HG03064 (cell line): ENCODE data around the gene LRPAP1.
"Not testable (repeated sequence)": the region's sequence is repeated elsewhere in the genome, so short reads cannot be mapped to it uniquely, and the experiment has no call there.

Experiments
- ATAC-seq: cut with Tn5 transposase; IDR thresholded peaks from one replicate; pipeline ENCODE4 v1.9.1; 2021; ENCODE audit warnings: low read depth; ENCODE audit not compliant: unreplicated experiment

LRPAP1 gene

DNA sequence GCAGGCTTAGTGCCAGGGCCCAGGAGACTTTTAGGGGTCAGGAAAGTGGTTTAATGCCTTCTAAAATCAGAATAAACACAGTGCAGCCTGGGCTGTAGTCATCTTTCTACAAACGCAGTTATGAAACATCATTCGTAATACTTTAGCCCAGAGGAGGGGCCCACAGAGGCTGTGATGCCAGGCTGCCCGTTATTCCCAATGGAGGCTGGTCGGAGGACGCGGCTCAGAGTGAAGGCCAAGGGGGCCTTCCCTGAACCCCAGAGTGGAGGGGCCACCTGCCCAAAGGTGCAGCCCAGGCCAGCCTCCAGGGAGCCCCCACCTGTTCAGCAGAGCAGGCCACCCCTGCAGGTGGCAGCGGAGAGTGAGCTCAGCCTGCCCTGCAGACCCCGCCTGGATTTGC, 29.9 kb upstream of the LRPAP1 start:
- ATAC-seq = not testable (repeated sequence)

- ATAC-seq = not testable (repeated sequence)
Measured at GRCh38 chr4:3560465-3560864, 28.2 kb upstream of the LRPAP1 start.

DNA sequence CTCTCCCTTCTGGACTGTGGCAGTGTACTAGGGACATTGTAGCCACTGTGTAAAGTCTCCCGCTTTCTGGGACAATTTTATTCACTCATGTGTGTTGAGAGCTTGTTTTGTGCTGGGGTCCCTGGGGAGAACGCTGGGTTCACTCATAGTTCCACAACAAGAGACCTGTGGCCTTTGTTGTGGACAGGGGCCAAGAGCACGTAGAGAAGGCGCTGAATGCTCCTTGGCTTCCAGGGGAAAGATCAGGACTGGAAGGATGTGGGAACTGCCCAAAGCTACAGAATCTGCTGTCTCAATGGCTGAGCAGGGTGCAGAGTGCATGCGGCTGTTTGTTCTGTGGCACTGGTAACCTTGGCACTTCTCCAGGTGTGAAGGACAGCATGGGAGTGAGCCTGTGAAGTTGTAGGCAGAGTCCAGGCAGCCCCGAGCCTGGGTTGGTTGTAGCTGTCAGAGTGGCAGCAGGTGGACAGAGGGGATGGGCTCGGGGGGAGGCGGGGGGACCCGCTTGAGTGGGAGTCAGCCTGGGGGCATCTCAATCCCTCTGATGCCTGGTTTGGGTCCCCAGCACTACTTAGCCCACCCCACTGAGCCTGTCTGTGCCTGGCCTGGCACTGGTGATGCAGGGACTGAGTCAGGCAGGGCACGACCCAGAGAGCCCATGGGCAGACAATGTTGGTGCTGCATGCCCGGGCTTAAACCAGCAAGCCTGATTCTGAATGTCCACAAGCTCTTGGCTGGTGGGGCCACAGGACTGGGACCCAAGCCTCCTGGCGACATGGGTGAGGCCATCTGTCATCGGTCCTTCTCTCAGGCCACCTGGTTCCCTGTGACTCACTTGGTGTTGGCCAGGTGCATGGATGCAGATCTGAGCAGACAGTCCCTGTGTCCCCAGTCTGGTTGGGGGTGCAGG, 27.4 kb upstream of the LRPAP1 start:
- not testable (repeated sequence) for ATAC-seq

- not testable (repeated sequence) for ATAC-seq
Measured at GRCh38 chr4:3558514-3558836, 26.3 kb upstream of the LRPAP1 start.

GRCh38 chr4:3557676-3558513, 25.7 kb upstream of the LRPAP1 start:
- ATAC-seq = not testable (repeated sequence)

DNA sequence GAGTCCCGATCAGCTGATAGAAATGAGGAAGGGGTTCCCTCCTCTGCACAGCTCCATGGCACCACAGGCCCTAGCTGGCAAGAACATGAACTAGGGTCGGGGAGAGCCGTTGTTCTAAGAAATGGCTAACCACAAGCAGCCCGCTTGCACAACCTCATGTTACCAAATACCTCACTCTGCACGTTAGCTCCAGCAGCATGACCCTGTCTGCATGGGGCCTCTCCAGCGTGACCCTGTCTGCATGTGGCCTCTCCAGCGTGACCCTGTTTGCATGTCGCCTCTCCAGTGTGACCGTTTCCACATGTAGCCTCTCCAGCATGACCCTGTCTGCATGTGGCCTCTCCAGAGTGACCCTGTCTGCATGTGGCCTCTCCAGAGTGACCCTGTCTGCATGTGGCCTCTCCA, 24.9 kb upstream of the LRPAP1 start:
- not testable (repeated sequence) for ATAC-seq

- not testable (repeated sequence) for ATAC-seq
Measured at GRCh38 chr4:3556244-3556867, 24.1 kb upstream of the LRPAP1 start.

GRCh38 chr4:3555459-3556070, 23.3 kb upstream of the LRPAP1 start:
- not testable (repeated sequence) for ATAC-seq

DNA sequence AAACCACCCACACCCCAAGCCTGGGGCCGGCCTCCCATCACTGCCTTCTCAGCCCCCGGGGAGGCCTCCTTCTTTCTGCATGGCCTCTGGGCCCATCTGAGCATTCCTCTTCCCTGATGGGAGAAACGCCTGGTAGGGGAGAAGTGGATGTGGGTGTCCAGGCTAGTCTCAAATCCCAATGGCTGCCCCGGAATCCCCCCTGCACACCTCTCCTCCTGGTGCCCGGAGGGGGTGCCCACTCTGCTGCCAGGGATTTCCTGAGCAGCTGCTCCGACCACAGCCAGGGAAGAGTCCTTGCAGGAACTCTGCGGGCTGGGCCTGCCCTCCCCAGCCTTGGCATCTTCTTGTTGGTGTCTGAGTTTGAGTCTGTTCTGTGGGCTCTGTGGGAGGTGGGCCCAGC, 19.1 kb upstream of the LRPAP1 start:
- ATAC-seq = not testable (repeated sequence)

DNA sequence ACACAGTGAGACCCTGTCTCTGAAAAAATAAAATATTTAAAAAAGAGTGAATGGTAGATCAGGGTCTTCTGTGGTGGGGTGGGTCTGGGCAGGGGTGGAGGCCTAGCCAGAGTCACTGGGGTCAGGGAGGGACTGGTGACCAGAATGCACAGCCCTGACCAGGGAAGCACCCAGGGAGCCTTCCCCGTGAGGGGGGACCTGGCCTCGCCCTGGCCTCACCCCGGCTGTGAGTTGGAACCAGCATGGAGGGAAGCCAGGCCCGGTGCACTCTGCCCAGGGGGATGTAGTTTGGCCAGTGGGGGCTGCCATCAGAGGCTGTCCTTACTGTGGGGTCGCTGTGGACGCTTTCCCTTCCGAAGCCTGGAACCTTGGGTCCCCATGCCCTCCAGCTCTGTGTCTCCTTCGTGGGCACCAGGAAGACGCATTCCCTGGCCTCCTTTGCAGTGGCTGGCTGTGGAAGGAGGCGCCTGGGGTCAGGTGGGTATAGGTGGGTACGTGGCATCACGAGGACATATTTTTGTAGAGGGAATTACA, 18.6 kb upstream of the LRPAP1 start:
- ATAC-seq = not testable (repeated sequence)

DNA sequence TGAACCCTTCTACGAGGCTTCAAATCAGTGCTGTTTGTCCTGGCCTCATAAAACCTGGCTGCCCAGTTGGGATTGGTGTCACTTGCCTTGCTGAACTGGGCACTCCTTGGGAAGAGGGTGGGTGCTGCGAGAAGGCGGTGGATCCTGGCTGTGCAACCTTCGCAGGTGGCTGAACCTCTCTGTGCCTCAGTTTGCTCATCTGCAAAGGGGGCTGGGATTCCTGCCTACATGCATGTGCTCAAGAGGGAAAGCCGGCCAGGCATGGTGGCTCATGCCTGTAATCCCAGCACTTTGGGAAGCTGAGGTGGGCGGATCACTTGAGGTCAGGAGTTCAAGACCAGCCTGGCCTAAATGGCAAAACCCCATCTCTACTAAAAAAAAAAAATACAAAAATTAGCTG, 17.8 kb upstream of the LRPAP1 start:
- ATAC-seq = not testable (repeated sequence)

DNA sequence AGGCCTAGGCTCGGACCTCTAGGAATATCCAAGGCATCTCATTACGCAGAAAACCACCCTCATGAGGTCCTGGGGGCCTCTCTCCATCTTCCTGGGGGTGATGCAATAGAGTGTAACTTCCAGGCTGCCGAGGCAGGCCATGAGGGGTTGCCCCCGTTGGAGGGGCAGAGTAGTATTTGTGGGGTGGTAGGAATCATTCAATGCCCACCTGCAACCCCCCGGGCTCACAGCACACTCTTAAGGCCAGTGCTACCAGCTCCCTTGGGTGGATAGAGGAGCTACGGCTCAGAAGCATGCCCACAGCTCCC, 17.4 kb upstream of the LRPAP1 start:
- ATAC-seq = not testable (repeated sequence)

DNA sequence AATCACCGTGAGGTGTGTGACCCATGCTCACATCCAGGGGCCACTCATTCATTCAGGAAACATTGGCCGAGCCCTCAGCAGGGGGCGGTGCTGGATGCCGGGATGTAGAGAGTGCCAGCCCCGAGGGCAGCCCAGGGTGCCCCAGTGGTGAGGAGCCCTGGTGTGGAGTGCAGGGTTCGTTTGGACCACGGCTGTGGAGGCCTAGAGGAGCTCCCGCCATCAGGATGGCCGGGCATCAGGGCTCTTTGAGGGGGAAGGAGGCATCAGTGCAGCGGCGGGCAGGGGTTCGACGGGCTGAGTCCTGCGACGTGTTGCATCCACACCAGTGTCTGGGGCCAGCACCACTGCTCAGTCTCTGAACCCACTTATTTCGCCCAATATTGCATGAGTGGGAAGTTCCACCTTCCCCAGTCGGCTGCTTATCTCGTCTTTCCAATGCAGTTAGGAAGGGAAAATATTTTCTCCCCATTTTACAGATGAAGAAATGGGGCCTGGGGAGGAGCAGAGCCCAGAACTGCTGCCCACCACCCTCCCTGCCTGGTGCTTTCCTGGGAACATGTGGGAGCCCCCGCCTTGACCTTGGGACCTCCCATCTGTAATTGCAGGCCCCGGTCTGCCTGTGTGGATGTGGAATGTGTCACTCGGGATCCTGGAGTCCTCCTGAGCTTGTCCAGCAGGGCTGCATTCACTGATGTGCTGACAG, 16.9 kb upstream of the LRPAP1 start:
- not testable (repeated sequence) for ATAC-seq

GRCh38 chr4:3546721-3547120, 14.5 kb upstream of the LRPAP1 start:
- not testable (repeated sequence) for ATAC-seq

DNA sequence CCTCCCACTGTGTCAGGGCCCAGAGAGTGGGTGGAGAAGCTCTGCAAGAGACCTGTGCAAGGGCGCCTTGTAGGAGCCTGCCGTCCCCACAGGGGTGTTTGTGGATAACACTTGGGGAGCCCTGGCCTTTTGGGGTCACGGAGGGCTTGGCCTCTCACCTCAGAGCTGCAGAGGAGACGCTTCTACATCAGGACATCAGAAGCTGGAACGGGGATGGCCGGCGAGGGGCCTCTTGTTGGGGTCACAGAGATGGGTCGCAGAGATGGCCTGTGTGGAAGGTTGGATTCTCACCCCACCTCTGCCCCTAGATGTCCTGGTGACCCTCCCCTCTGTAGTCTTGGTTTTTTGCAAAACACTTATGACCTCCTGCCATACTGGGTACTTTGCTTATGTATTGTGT, 13.1 kb upstream of the LRPAP1 start:
- not testable (repeated sequence) for ATAC-seq

GRCh38 chr4:3544259-3545025, 12.2 kb upstream of the LRPAP1 start:
- not testable (repeated sequence) for ATAC-seq

GRCh38 chr4:3543415-3543814, 11.2 kb upstream of the LRPAP1 start:
- not testable (repeated sequence) for ATAC-seq

GRCh38 chr4:3538906-3539305, 6.7 kb upstream of the LRPAP1 start:
- ATAC-seq = not testable (repeated sequence)

GRCh38 chr4:3535812-3536211, 3.6 kb upstream of the LRPAP1 start:
- not testable (repeated sequence) for ATAC-seq
